ENCODE data around the gene FUCA2.
"Not testable (repeated sequence)": the region's sequence is repeated elsewhere in the genome, so short reads cannot be mapped to it uniquely, and the experiment has no call there.

The FUCA2 gene

DNA sequence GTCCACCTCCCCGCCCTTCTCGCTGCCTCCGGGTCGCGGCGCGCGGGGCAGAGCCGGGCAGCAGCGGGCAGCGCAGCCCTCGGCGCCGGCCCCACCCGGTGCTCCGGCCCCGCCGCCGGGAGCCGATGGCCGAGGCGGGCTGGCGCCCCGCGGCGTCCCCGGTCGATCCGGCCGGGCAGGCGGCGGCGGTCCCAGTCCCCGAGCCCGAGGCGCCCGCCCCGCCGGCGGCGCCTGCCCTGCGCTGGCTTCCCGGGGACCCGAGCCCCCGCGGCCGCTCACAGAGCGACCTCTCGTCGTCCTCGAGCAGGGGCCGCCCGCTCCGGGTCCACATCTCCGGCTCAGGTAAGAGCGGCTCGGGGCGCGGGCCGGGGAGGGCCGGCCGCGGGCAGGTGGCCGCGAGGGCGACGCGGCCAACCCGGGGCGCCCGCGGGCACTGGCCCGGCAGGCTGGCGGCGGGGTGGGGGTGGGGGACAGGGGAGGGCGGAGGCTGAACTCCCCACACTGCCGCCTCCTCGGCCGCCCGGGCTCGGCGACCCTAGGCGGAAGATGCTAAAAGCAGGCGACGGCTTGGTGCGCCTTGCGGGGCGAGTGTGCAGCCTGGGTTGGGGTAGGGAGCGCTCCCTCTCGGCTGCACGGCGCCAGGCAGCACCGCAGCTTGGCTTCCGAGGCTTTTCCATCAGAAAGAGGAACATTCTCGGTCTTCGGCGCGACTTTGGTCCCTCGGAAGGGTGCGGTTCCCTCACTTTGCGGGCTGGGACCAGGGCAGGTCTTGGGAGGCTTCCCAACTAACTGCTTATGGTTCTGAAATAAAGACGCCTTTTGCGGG, 25.6 kb upstream of the FUCA2 start:
- DNase-seq (ENCODE audit: low read depth in 2 of 2): peak in 1 of 2 donors; percentile 20

DNA sequence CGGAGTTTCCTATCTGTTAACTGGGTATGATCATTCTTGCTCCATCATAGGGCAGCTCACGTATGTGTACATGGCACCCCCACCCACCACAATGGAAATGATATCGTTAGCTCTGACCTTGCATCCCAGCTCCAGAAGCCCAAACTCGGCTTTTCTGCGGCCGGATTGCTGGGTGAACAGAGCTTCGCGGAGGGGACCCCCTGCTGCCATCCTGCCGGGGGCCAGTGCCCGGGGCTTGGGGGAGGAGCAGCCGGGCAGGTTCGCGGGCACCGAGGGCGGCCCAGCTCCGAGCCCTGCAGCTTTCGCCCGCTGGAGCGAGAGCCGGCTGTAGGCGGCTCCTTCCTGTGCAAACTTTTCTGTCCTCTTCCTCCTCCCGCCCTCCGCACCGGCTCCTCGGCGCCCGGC, 24.9 kb upstream of the FUCA2 start:
- peak in 1 of 2 donors; percentile 21 for DNase-seq (ENCODE audit: low read depth in 2 of 2)

DNA sequence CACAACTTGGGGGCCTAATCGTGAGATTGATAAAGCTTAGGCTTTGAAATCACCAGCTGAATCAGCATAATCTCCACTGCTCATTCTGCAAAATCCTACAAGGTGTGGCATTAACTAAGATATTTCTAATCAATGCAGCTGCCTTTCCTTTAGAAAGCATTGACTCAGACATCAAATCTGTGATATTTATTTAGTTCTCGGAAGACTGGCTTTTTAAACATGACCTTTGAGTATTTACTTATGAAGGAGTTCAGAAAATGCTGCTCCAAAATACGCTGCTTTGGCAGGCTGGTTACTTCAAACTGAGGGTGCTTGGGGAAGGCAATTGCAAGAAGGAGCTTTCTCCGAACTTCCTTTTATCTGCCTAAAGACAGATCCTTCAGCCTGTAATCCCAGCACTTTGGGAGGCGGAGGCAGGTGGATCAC, 23.7 kb upstream of the FUCA2 start:
- no peak for DNase-seq (ENCODE audit: low read depth in 2 of 2)

DNA sequence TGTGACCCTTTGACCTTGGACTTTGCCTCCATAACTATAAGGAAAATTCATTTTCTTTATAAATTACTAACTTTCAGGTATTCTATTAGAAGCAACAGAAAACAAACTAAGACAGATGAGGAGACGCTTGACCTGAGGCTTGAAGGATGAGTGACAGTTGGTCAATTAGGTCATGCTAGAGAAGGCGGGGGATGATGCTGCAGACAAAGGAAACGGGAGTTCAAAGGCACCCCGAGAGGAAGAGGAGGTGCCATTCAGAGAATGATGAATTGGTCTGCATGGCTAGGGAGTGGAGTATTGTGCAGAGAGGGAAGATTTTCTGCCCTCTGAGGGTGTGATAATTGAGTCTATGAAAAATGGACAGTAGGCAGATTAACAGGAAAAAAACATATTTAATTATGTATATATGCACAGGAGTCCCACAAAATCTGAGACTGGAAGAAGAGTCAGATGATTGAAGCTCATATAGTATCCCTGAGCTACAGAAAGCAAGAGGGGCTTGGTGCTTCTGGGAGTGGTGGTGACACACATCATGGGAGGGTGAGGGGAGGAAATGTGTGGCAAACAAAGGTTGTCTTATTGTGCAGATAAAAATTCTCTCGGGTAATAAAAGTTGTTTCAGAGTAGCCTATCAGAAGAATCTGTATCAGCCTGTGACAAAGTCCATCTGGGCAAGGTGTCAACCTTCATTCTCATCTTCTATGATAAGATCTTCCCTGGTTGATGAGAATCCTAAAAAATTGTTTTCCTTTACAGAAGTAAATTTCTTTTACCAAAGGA, 20.4 kb upstream of the FUCA2 start:
- no peak for DNase-seq (ENCODE audit: low read depth in 2 of 2)

DNA sequence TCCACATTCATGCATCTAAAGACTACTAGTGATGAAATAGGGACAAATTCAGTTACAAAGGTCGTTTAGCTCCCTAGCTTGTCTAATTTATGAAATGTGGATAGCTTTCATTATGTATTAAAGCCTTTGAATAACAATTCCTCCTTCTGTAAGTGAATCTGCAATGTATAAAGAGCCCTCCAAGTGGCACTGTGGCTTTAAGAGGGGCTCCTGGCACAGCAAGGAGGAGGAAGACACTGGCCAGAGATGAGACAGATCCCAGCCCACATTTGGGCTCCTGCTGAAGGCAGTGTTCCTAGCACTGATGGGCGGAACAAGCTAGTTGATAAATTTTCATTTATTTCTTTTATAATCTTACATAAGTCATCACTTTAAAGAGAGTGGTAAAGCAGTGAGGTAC, 17.6 kb upstream of the FUCA2 start:
- no peak for DNase-seq (ENCODE audit: low read depth in 2 of 2)

DNA sequence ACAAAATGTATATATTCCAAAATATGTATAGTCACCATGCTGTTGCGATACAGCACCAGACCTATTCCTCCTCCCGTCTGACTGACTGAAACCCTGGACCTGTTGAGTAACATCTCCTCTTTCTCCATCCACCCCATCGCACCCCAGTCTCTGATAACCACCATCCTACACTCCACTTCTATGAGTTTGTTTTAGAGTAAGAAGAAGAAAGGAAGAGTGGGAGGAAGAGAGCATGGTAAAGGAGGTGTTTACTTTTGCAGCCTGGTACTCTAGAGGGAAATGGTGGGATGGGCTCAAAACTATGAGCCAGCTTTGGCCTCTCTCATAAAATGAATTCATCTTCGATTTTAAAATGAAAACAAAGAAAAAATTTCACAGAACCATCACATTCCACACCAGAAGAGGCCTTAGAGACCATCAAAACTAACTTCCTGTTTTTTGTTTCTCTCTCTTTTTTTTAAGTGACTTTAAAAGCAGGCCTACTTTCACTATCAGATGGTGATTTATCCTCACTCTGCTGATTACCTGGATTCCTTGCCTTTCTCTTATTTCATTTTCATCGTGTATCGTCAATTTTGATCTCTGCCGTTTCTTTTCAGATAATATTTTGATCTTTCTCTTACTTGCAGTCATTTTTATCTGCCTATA, 16.8 kb upstream of the FUCA2 start:
- DNase-seq (ENCODE audit: low read depth in 2 of 2): no peak

DNA sequence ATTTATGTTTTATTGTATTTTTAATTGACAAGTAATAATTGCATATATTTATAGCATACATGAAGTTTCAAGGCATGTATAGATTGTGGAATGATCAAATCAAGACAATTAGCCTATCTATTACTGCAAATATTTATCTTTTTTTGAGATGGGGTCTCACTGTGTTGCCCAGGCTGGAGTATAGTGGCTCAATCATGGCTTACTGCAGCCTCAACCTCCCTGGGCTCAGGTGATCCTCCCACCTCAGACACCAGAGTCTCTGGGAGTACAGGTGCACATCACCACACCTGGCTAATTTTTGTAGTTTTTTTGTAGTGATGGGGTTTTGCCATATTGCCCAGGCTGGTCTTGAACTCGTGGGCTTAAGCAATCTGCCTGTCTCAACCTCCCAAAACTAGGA, 16.2 kb upstream of the FUCA2 start:
- DNase-seq (ENCODE audit: low read depth in 2 of 2): no peak

DNA sequence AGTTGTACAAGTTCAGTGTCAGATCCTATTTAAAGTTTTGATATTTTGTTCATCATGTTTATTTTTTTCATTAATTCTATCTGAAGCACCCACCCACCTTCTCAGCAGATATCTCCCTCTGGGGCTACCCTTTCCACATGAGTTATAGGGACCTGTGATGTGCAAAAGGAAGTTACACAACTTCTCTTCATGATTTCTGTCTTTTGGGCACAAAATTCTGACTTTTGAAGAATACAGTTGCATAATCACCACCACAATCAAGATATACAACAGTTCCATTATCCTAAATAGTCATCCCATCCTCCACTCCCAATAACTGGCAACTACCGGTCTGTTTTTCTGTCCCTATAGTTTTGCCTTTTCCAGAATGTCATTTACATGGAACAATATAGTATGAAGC, 13.8 kb upstream of the FUCA2 start:
- no peak for DNase-seq (ENCODE audit: low read depth in 2 of 2)

DNA sequence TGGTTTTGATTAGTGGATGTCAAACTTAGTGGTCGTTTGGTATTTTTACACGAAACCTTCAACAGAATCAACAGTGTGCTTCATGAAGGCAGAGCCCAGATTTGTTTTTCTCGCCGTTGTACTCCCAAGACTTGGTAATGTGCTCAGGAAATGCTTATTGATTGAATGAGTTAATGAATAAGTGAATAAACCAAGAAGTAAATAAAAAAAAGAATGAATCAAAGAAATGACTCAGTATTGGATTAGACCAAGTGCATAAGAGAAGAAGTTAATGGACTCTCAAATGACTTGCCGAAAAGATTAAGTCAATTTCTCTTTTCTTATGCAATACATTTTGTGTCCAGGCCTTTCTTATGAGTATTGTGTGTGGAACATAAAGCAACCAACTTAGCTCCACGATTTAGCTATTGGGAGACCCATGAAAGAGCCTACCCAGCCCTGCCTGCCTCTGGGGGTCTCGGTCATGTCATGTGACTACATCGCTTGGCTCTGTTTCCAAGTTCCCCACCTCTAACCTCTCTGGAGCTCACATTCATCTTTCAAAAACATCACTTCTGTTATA, 10.6 kb upstream of the FUCA2 start:
- no peak for DNase-seq (ENCODE audit: low read depth in 2 of 2)

DNA sequence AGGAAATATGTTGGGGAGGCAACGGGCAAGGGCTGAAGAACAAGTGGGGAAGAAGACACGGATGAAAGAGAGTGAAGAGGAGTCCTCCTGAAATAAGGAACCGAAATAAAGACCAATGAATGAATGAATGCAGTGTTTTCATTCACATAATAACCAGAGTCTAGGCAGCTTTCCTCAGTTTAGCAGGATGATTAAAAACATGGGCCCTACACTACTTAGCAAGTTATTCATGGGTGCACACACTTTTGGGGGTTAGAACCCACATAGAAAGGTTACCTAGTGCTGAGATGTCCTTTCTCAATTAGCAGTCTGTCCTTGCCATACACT, 5.9 kb upstream of the FUCA2 start:
- DNase-seq (ENCODE audit: low read depth in 2 of 2): no peak

DNA sequence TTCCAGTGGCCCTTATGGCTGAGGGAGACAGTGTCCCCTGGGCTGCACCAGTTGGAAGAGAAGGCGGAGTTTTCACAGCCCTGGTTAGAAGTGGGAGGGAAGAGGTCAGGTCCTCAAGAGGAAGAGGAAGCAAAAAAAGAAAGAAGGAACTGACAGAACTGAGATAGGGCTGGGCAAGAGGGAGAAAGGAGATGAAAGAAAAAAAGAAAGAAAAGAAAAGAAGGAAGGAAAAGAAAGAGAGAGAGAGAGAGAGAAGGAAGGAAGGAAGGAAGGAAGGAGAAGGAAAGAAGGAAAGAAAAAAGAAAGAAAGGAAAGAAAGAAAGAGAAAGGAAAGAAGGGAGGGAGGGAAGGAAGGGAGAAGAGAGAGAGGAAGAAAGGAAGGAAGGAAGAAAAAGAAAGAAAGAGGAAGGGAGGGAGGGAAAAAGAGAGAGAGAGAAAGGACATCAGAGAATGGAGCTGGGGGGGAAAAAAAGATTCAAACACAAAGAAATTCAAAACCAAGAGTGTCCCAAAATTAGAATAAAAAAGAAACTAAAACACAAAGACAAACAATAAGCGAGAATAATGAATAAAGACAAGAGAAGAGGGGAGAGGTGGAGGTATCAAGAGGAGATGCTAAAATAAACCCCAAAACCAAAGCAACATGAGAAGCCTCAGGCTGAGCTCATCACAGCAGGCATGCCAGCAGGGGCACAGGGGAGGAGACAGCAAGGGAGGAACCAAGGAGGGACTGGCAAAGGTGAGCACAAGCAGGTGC, 5.3 kb upstream of the FUCA2 start:
- no peak for DNase-seq (ENCODE audit: low read depth in 2 of 2)

DNA sequence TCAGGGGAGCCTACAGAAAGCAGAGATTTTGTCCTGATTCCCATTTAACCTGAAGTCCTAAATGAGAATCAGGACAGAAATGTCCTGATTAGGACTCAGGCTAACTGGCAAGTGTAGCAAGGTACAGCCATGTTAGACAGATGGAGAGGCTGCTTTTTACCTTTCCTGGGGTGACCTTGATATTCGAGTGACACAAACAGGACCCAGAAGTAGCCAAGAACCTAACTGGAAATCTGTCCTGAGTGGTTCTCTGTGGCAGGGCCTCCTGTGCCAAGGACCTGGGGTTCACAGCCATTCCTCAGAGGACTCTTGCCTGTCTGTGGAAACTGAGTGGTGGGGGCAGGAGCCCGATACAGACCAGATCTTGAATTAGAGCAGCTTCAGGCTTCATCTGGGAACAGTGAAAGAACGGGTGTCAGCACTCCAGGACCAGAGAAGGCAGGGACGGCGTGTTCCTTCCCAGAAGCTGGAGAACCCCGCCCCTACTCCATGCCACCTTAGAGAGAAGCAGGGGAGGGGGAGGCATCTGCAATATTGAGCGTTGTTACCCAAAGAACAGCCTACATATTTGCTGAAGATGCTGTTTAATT, 4.3 kb upstream of the FUCA2 start:
- DNase-seq (ENCODE audit: low read depth in 2 of 2): no peak

DNA sequence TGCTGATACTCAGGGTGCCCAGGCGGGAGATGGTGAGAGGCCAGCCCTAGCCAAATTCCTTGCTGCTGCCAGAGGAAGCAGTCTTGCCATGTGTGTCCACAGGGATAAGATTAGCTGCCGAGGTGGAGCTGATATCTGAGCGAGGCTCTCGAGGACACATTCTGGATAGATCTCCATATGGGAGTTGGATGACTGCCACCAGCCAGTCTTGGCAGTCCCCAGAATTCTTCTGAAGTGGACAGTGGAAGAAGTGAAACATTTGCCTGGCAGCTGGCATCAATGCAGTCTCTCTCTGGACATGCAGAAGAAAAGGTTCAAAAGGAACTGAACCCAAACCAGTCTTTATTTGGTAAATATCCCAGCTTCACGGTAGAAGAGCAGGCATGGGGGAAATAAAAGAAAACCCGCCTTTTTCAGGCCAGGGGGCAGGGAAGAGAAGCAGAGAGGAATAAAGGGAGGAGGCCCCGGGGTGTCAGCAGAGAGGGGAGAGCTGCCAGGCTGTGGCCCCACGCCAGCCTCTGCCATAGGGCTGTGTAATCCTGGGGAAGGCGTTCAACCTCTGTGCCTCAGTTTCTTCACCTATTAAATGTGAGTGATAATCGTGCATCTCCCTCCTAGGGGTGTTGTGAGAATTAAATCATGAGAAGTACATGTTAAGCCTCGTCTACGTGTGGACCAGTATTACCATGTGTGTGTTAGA, 3.7 kb upstream of the FUCA2 start:
- no peak for DNase-seq (ENCODE audit: low read depth in 2 of 2)

DNA sequence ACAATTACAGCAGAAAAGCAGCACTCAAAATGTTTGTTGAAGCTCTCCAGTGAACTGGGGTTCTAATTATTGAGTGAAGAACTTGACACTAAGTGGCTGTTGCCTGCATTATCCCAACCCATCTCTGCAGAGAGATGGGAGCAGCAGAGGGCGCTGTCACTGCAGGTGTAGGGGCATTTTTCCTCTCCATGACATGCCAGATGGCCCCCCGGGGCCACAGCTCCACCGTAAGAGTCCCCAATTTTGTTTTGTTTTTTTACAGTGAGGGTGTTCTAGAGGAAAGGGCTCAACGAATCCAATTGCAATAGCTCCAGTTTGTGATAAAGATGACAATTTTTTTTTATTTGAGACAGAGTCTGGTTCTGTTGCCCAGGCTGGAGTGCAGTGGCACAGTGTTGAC, 1.9 kb upstream of the FUCA2 start:
- DNase-seq (ENCODE audit: low read depth in 2 of 2): no peak

DNA sequence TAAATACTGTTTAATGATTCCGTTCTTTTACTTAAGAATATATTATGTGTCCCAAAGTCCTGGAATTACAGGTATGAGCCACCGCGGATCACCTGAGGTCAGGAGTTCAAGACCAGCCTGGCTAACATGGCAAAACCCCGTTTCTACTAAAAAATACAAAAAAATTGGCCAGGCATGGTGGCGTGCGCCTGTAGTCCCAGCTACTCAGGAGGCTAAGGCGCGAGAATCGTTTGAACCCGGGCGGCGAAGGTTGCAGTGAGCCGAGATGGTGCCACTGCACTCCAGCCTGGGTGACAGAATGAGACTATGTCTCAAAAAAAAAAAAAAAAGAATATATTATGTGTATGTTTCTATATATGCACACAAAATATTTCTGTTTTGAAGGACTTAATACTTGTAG, 1.2 kb downstream of the FUCA2 start:
- DNase-seq (ENCODE audit: low read depth in 2 of 2): not testable (repeated sequence)

DNA sequence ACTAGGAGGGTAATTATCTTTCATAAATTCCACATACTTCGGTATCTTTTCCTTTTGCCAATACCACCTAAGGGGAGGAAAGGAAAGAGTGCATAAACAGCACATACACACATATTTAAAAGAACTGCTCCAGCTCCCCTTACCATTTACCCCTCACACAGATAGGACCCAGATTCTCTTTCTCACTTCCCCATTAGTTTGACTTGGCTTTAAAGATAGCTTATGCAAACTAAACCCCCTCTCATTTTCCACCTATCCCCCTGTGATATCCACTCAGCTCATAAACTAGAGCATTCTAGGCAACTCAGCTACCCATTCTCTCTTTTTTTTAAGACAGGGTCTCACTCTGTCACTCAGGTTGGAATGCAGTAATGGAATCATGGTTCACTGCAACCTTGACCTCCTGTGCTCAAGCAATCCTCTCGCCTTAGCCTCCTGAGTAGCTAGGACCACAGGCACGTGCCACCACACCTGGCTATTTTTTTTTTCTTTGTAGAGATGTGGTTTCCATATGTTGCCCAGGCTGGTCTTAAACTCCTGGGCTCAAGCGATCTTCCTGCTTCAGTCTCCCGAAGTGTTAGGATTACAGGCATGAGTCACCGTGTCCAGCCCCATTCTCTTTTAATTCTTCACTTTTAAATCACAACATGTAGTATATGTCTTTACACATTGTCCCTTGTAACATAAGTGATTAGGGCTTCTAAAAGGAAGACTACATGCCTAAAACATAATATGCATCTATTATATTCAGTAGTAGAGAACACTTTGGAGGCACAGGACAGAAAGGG, 4.0 kb downstream of the FUCA2 start:
- DNase-seq (ENCODE audit: low read depth in 2 of 2): no peak

DNA sequence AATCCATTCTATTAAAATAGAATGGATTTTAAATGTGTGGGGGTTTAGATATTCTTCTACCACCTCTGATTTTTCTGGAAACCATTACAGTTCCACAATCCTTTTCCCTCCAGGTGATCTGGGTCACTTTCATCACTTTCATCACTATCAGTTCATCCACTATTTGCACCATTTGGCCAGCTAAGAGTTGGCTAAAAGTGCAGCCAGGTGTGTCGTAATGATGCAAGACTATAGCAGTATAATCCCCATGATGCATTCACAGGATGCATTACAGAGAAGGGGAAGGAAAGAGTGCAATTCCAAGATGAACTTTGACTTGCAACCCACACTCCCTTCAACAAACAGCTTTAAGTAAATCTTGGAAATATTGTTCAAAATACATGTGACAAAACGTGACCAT, 4.9 kb downstream of the FUCA2 start:
- DNase-seq (ENCODE audit: low read depth in 2 of 2): no peak

DNA sequence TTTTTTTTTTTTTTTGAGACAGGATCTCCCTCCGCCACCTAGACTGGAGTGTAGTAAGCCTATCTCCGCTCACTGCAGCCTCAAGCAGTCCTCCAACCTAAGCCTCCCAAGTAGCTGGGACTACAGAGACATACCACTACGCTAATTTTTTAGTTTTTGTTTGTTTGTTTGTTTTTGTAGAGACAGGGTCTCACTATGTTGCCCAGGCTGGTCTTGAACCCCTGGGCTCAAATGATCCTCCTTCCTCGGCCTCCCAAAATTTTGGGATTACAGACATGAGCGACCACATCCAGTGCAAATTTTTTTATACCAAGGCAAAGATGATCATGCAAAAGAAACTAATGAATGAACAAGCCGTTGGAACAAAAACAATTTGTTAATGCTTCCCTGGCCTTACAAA, 5.3 kb downstream of the FUCA2 start:
- DNase-seq (ENCODE audit: low read depth in 2 of 2): no peak

DNA sequence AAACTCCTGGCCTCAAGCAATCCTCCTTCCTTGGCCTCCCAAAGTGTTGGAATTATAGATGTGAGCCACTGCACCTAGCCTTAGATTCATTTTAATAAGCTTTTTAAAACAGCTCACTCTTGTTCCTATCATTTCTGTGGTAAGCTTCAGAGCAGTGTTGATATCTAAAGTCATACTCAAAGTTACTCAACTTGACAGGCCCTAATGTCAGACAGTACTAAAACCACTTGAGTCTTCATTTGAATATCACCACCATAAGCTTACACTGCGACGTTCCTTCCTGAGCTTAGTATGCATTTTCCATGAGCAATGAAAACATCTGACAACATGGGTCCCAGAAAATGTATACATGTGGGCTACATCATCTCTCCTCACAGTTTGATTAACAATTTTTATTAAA, 6.0 kb downstream of the FUCA2 start:
- DNase-seq (ENCODE audit: low read depth in 2 of 2): no peak

DNA sequence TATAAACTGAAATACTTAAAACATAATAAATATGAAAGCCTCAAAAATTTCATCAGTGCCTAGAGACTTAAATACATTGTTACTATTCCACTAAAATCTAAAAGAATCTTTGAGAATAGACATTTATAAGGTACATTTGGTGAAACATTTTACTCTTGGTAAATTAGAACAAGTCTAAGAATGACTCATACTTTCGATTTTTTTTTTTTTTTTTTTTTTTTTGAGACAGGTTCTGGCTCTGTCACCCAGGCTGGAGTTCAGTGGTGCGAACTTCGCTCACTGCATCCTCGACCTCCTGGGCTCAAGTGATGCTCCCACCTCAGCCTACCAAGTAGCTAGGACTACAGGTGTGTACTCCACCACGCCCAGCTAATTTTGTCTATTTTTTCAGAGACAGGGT, 6.4 kb downstream of the FUCA2 start:
- no peak for DNase-seq (ENCODE audit: low read depth in 2 of 2)

Data from activated CD8-positive, alpha-beta memory T cell treated with anti-CD3 and anti-CD28 coated beads for 4 hours (primary cell).